Measurements from ENCODE around the gene ZNF141.
"Not testable (repeated sequence)": the region's sequence is repeated elsewhere in the genome, so short reads cannot be mapped to it uniquely, and the experiment has no call there.

The ZNF141 gene

GRCh38 chr4:337143-337931 lies at the start of gene ZNF141:
Gene ZNF141, plus strand, starts transcription at chr4:337814. Its CDS starts 170 bp downstream, at chr4:337984.
- DNase-seq (ENCODE audit: extremely low spot score): peak; percentile 99
- no peak for TF ChIP-seq CTCF (IDR thresholded peaks at IDR 0.05; ENCODE audit: control extremely low read depth, extremely low read depth, low read depth, missing control alignments)
- ChIA-PET POLR2A (interaction anchor here (1.3 kb wide), 1 partner anchor 15 kb away, joined by 3 read pairs; no protein-coding TSS in a partner anchor), CTCF (interaction anchor here (0.6 to 1.3 kb wide), 3 partner anchors 7 to 136 kb away, joined by 3 to 4 read pairs (median 3); no protein-coding TSS in a partner anchor)

- POLR2A ChIA-PET: no interaction called here
- no peak for DNase-seq (ENCODE audit: extremely low spot score)
- CTCF ChIA-PET: no interaction called here
- no peak for TF ChIP-seq CTCF (IDR thresholded peaks at IDR 0.05; ENCODE audit: control extremely low read depth, extremely low read depth, low read depth, missing control alignments)
These were observed 48.7 kb upstream of the ZNF141 start for GRCh38 chr4:288891-289290.

- TF ChIP-seq CTCF (IDR thresholded peaks at IDR 0.05; ENCODE audit: control extremely low read depth, extremely low read depth, low read depth, missing control alignments): no peak
- CTCF ChIA-PET: interaction anchor here (1.2 kb wide), 1 partner anchor 14 kb away, joined by 3 read pairs; no protein-coding TSS in a partner anchor
These were observed 42.9 kb upstream of the ZNF141 start for GRCh38 chr4:294732-295131.

GRCh38 chr4:302381-302780 lies 35.2 kb upstream of the ZNF141 start:
- CTCF ChIA-PET: no interaction called here
- POLR2A ChIA-PET: no interaction called here
- TF ChIP-seq CTCF (IDR thresholded peaks at IDR 0.05; ENCODE audit: control extremely low read depth, extremely low read depth, low read depth, missing control alignments): no peak
- DNase-seq (ENCODE audit: extremely low spot score): no peak

More at GRCh38 chr4:294732-295131, 42.9 kb upstream of the ZNF141 start:
- no peak for DNase-seq (ENCODE audit: extremely low spot score)
- POLR2A ChIA-PET: no interaction called here

- DNase-seq (ENCODE audit: extremely low spot score); POLR2A ChIA-PET; CTCF ChIA-PET: not testable (repeated sequence)
These were observed 33.1 kb upstream of the ZNF141 start for GRCh38 chr4:304516-304915.

- no peak for DNase-seq (ENCODE audit: extremely low spot score)
- no peak for TF ChIP-seq CTCF (IDR thresholded peaks at IDR 0.05; ENCODE audit: control extremely low read depth, extremely low read depth, low read depth, missing control alignments)
- ChIA-PET POLR2A (no interaction called here), CTCF (no interaction called here)
These were observed 32.5 kb upstream of the ZNF141 start, which contains the start of gene ZNF732 for GRCh38 chr4:304969-305680. Gene ZNF732, minus strand, starts transcription at chr4:305474. Its CDS starts 164 bp downstream, at chr4:305310.

GRCh38 chr4:306551-306961 lies 31.1 kb upstream of the ZNF141 start:
- ChIA-PET POLR2A (no interaction called here), CTCF (interaction anchor here (1.1 kb wide), 1 partner anchor 24 kb away, joined by 3 read pairs; no protein-coding TSS in a partner anchor)
- peak; percentile 24 for DNase-seq (ENCODE audit: extremely low spot score)

More at GRCh38 chr4:306551-306961, 31.1 kb upstream of the ZNF141 start:
- TF ChIP-seq CTCF (IDR thresholded peaks at IDR 0.05; ENCODE audit: control extremely low read depth, extremely low read depth, low read depth, missing control alignments): no peak
